IMR-90 (cell line): ENCODE data around the gene MICALL2. TPM values are rescaled to one million over a fixed set of nuclear protein-coding genes. Genes with fewer than 3 reads are reported as not detected.

Experiments used
- ATAC-seq: fragments of 200-7000 bp; cut with Tn5 transposase; 2 replicates; pipeline ENCODE4 v1.9.1; 2020; ENCODE audit warnings: low read depth, mild to moderate bottlenecking, moderate library complexity
- Bru-seq: library from RNA; stranded (reverse); fragments of 400-500 nt; gene quantifications from one replicate; lab custom pipeline; 2021; lab: Mats Ljungman, UMichigan
- BruChase-seq, 2 experiments: library from RNA; stranded (reverse); fragments of 400-500 nt; gene quantifications; one replicate each; lab custom pipeline; 2021; lab: Mats Ljungman, UMichigan
- BruUV-seq: library from RNA; stranded (reverse); fragments of 400-500 nt; replicated peaks from 2 replicates; lab custom pipeline; 2021; lab: Mats Ljungman, UMichigan
- CTCF ChIA-PET: fragments of 300-600 bp; formaldehyde crosslinking; extraction: SDS; loops from one replicate; lab custom pipeline; 2021; ENCODE audit warnings: antibody characterized with exemption; lab: Yijun Ruan, JAX
- POLR2A ChIA-PET: fragments of 300-600 bp; sonication (Branson Sonifier 250); formaldehyde crosslinking; loops from one replicate; lab custom pipeline; 2022; ENCODE audit warnings: antibody characterized with exemption; ENCODE audit not compliant: unreplicated experiment; lab: Charles Lee
- DNase-seq: peaks from one replicate; pipeline ENCODE4 v3.0.0; 2013
- H2AFZ ChIP-seq: replicated peaks from 2 replicates; pipeline ENCODE3; 2013; ENCODE audit warnings: low read length, mild to moderate bottlenecking; ENCODE audit not compliant: poor library complexity
- H2AK5ac ChIP-seq: 2 replicates; pipeline ENCODE4 v1.6.1; 2013; ENCODE audit warnings: low read depth, low read length, inconsistent platforms
- H2AK9ac ChIP-seq: replicated peaks from 2 replicates; pipeline ENCODE3; 2013; ENCODE audit warnings: mild to moderate bottlenecking, low read depth, low read length, moderate library complexity; ENCODE audit not compliant: poor library complexity
- H2BK120ac ChIP-seq: 2 replicates; pipeline ENCODE4 v1.6.1; 2013; ENCODE audit warnings: low read depth, low read length, inconsistent platforms
- H2BK15ac ChIP-seq: 3 replicates; pipeline ENCODE4 v1.6.1; 2013; ENCODE audit warnings: low read depth, low read length, inconsistent platforms
- H2BK20ac ChIP-seq: 2 replicates; pipeline ENCODE4 v1.6.1; 2013; ENCODE audit warnings: low read depth, mild to moderate bottlenecking, inconsistent platforms, low read length, moderate library complexity
- H2BK5ac ChIP-seq: 2 replicates; pipeline ENCODE4 v1.6.1; 2013; ENCODE audit warnings: mild to moderate bottlenecking, low read depth, low read length, inconsistent platforms; ENCODE audit not compliant: poor library complexity, severe bottlenecking
- H3K14ac ChIP-seq: replicated peaks from 2 replicates; pipeline ENCODE4 v1.6.1; 2013; ENCODE audit warnings: low read depth, low read length, inconsistent platforms
- H3K18ac ChIP-seq: 2 replicates; pipeline ENCODE4 v1.6.1; 2013; ENCODE audit warnings: low read depth, low read length, control low read depth
- H3K23ac ChIP-seq: 2 replicates; pipeline ENCODE4 v1.6.1; 2013; ENCODE audit warnings: low read depth, low read length, inconsistent platforms
- H3K27ac ChIP-seq: 2 replicates; pipeline ENCODE4 v1.5.1; 2013; ENCODE audit warnings: mild to moderate bottlenecking, control low read depth, low read length; ENCODE audit not compliant: insufficient read depth
- H3K27me3 ChIP-seq: 2 replicates; pipeline ENCODE4 v1.6.1; 2013; ENCODE audit warnings: low read length; ENCODE audit not compliant: control insufficient read depth, insufficient read depth
- H3K36me3 ChIP-seq: 2 replicates; pipeline ENCODE4 v1.6.1; 2013; ENCODE audit warnings: low read length, mixed read lengths; ENCODE audit not compliant: control insufficient read depth, insufficient read depth
- H3K4ac ChIP-seq: 2 replicates; pipeline ENCODE4 v1.6.1; 2013; ENCODE audit warnings: low read depth, low read length, inconsistent platforms
- H3K4me1 ChIP-seq: 2 replicates; pipeline ENCODE4 v1.6.1; 2013; ENCODE audit warnings: low read length, mixed read lengths; ENCODE audit not compliant: control insufficient read depth, insufficient read depth
- H3K4me2 ChIP-seq: 2 replicates; pipeline ENCODE4 v1.6.1; 2013; ENCODE audit warnings: low read depth, mild to moderate bottlenecking, control low read depth, low read length, moderate library complexity
- H3K4me3 ChIP-seq: 2 replicates; pipeline ENCODE4 v1.5.1; 2013; ENCODE audit warnings: low read depth, mild to moderate bottlenecking, control low read depth, low read length, moderate library complexity; ENCODE audit not compliant: insufficient read depth
- H3K56ac ChIP-seq: 2 replicates; pipeline ENCODE4 v1.6.1; 2013; ENCODE audit warnings: low read length, inconsistent platforms; ENCODE audit not compliant: insufficient read depth; ENCODE audit errors: extremely low read depth
- H3K79me1 ChIP-seq, 2 experiments: 2 replicates each; pipeline ENCODE4 v1.6.1; 2013; ENCODE audit warnings: low read length in 2 of 2, inconsistent platforms in 1 of 2, low read depth in 1 of 2
- H3K9ac ChIP-seq: 2 replicates; pipeline ENCODE4 v1.6.1; 2013; ENCODE audit warnings: low read depth, low read length, control low read depth
- H3K9me1 ChIP-seq: 2 replicates; pipeline ENCODE4 v1.6.1; 2013; ENCODE audit warnings: low read length, inconsistent platforms; ENCODE audit not compliant: insufficient read depth
- H3K9me3 ChIP-seq: 2 replicates; pipeline ENCODE4 v1.6.1; 2013; ENCODE audit warnings: low read length; ENCODE audit not compliant: control insufficient read depth, insufficient read depth
- H4K20me1 ChIP-seq: 2 replicates; pipeline ENCODE4 v1.6.1; 2013; ENCODE audit warnings: low read length, inconsistent platforms; ENCODE audit not compliant: insufficient read depth
- H4K5ac ChIP-seq: 2 replicates; pipeline ENCODE4 v1.6.1; 2013; ENCODE audit warnings: mild to moderate bottlenecking, low read depth, low read length, control low read depth
- H4K8ac ChIP-seq, 2 experiments: 2 replicates each; pipeline ENCODE4 v1.6.1; 2013; ENCODE audit warnings: low read depth in 2 of 2, low read length in 2 of 2, control low read depth in 1 of 2, inconsistent platforms in 1 of 2
- H4K91ac ChIP-seq: 2 replicates; pipeline ENCODE4 v1.6.1; 2013; ENCODE audit warnings: low read depth, low read length, inconsistent platforms; ENCODE audit not compliant: insufficient read depth
- BHLHE40 ChIP-seq: fragments of 150-350 bp; IDR thresholded peaks from 2 replicates; pipeline ENCODE4 v1.6.1; 2016; ENCODE audit warnings: mild to moderate bottlenecking, low read depth, low read length
- CHD1 ChIP-seq: IDR thresholded peaks from 2 replicates; pipeline ENCODE4 v1.6.1; 2012; ENCODE audit warnings: low read depth, low read length, improper control_type of control experiment
- FOS ChIP-seq: fragments of 150-350 bp; IDR thresholded peaks from 2 replicates; pipeline ENCODE4 v1.6.1; 2016; ENCODE audit warnings: low read depth, low read length
- MAZ ChIP-seq: IDR thresholded peaks from 2 replicates; pipeline ENCODE4 v1.6.1; 2012; ENCODE audit warnings: low read depth, mild to moderate bottlenecking, low read length, improper control_type of control experiment, moderate library complexity, borderline replicate concordance
- MXI1 ChIP-seq: IDR thresholded peaks from 2 replicates; pipeline ENCODE4 v1.6.1; 2012; ENCODE audit warnings: low read depth, mild to moderate bottlenecking, low read length, moderate library complexity, borderline replicate concordance
- NFE2L2 ChIP-seq: fragments of 150-350 bp; IDR thresholded peaks from 2 replicates; pipeline ENCODE4 v1.6.1; 2016; ENCODE audit warnings: low read depth, mild to moderate bottlenecking, low read length
- POLR2A ChIP-seq: IDR thresholded peaks from 2 replicates; pipeline ENCODE4 v1.6.1; 2012; ENCODE audit warnings: mild to moderate bottlenecking, low read depth, low read length
- RAD21 ChIP-seq: IDR thresholded peaks from 2 replicates; pipeline ENCODE4 v1.6.1; 2012; ENCODE audit warnings: low read length, improper control_type of control experiment
- RFX5 ChIP-seq: IDR thresholded peaks from 2 replicates; pipeline ENCODE4 v1.8.0; 2012; ENCODE audit warnings: low read depth, mild to moderate bottlenecking, low read length, moderate library complexity
- WGBS, 2 experiments: methylation state at CpG; one replicate each; pipeline versions ENCODE4 v1.1.5 to v1.1.7; 2013; ENCODE audit warnings: missing lambda C conversion rate in 2 of 2; ENCODE audit not compliant: insufficient read length in 1 of 2; ENCODE audit errors: extremely low coverage in 2 of 2; 5-methylcytosine and 5-hydroxymethylcytosine counted together
- dilution Hi-C: fragments of 300-500 bp; cut with HindIII; formaldehyde crosslinking; loops from one replicate; pipeline ENCODE4 v1.14.3; 2018; ENCODE audit warnings: low sequenced_read_pairs; ENCODE audit not compliant: unreplicated experiment
- in situ Hi-C: fragments of 300-500 bp; cut with MboI; formaldehyde crosslinking; loops from 3 replicates; pipeline ENCODE4 v1.14.3; 2019; ENCODE audit warnings: low sequenced_read_pairs, inconsistent platforms, mixed read lengths
- intact Hi-C: fragments of 100-400 bp; cut with micrococcal nuclease; formaldehyde crosslinking; loops from 2 replicates; pipeline ENCODE4 v1.10.0; 2022
- long read RNA-seq: library from polyadenylated mRNA; unstranded; transcript quantifications from one replicate; pipeline ENCODE4 v2.0.0, GENCODE V29; 2021; ENCODE audit not compliant: unreplicated experiment
- polyA plus RNA-seq, 3 experiments: library from polyadenylated mRNA; depleted of rRNA; stranded (reverse); fragments of >200 nt; gene quantifications; 2 replicates each; pipeline ENCODE4 v1.2.3, GENCODE V29; 2012; ENCODE audit warnings: low replicate concordance in 1 of 3
- total RNA-seq: library from RNA; depleted of rRNA; stranded (reverse); fragments of >200 nt; gene quantifications from 2 replicates; pipeline ENCODE4 v1.2.3, GENCODE V29; 2012; rRNA removed
- TF ChIP-seq, protein P1 (sequence below): fragments of 150-350 bp; IDR thresholded peaks from 2 replicates; pipeline ENCODE4 v1.6.1; 2017; ENCODE audit warnings: mild to moderate bottlenecking, antibody characterized with exemption, low read length, low read depth
- TF ChIP-seq, protein P2 (sequence below): conservative IDR thresholded peaks from 2 replicates; pipeline ENCODE4 v1.5.1; 2012; ENCODE audit warnings: mild to moderate bottlenecking, low read depth, low read length, improper control_type of control experiment

MICALL2 gene
- 6.1 and 6.6 TPM in 2 replicates for total RNA-seq
- polyA plus RNA-seq (2012; rRNA removed): 34.1 and 37.2 TPM in 2 replicates
- 14.3 and 22.8 TPM in 2 replicates for polyA plus RNA-seq (2012; cell fraction: cytosol; rRNA removed)
- 294 and 597 TPM in 2 replicates for polyA plus RNA-seq (2012; cell fraction: nucleus; rRNA removed; ENCODE audit: low replicate concordance)
- Bru-seq, nascent RNA: percentile 65 among the genes with signal in this experiment
- BruChase-seq, experiment 1, labeled RNA remaining after a 6-hour chase: percentile 87 among the genes with signal in this experiment
- percentile 89 among the genes with signal in this experiment for BruChase-seq, experiment 2, labeled RNA remaining after a 2-hour chase
- long read RNA-seq, transcript MICALL2-201 (17 exons, 3,121 nt): major isoform, 5 of 66 reads
- long read RNA-seq, partial matches to known transcripts: 33 of 66 reads
- long read RNA-seq, other reads (novel, unspliced or antisense): 26 of 66 reads

DNA sequence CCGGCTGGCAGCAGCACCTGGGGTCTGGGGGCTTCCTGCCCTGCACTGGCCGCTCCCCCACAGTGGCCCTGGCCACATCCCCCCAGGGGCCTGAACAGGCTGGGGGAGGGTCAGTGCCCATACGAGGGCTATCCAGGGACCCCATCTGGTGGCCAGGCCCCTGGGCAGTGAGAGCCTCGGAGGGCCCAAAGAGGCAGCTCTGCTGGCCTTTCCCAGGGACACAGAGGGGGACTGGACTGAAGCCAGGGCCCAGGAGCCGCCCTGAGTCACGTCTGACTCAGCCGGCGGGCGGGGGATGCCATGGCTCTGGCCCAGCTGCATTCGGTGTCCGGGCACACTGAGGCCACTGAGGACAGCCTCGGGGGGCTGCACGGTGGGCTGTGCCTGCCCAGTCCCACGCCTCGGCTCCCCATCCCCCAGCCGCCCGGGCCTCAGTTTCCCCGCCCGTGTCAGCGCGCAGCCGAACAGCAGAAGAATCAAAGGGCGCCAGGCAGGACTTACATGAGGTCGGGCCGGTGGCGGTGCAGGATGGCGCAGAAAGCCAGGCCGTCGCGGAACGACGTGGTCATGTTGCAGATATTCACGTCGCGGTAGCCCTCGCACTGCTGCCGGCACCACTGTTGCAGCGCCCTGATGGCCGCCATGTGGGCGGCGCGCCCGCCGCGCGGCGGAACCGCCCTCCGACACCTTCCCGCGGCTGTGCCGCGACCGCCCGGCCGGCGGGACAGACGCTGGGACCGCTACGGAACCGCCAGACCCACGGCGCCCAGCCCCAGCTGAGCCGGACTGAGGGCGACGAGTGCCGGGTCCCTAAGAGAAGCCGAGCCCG, at the start of gene MICALL2:
TSS of gene MICALL2 (minus strand) at position 788 of the 829 bp plus-strand sequence. CDS start at position 644, 144 bp downstream.
- BruUV-seq: no TSS peak
- POLR2A ChIA-PET: interaction anchor here (0.6 kb wide), 1 partner anchor 298 kb away, joined by 5 read pairs; no protein-coding TSS in a partner anchor
- intact Hi-C loops: no loop called here

More for the DNA sequence above, at the start of gene MICALL2:
- H2AK9ac ChIP-seq: peak within 1 kb of the TSS; percentile 100
- peaks cover 31% of the 10 kb centered on the region for H4K20me1 ChIP-seq
- peak within 1 kb of the TSS; percentile 92 for H2BK5ac ChIP-seq
- H3K36me3 ChIP-seq: no peaks in the 10 kb centered on the region
- peak within 1 kb of the TSS; percentile 85 to 88 for H4K8ac ChIP-seq
- no peaks in the 10 kb centered on the region for H3K9me3 ChIP-seq
- H4K5ac ChIP-seq: peak within 1 kb of the TSS; percentile 39
- TF ChIP-seq POLR2A (peak; percentile 98), NFE2L2 (peak; percentile 43; the same call in 1 of the 2 replicates), MXI1 (peak; percentile 68; the same call in 1 of the 2 replicates), FOS (peak; percentile 95), BHLHE40 (peak; percentile 50), RFX5 (no peak), RAD21 (no peak), MAZ (peak; percentile 76; the same call in 1 of the 2 replicates), CHD1 (0 out of 2 replicates have a peak, but pooled peaks have one; percentile 22)
- TF ChIP-seq, protein P1, sequence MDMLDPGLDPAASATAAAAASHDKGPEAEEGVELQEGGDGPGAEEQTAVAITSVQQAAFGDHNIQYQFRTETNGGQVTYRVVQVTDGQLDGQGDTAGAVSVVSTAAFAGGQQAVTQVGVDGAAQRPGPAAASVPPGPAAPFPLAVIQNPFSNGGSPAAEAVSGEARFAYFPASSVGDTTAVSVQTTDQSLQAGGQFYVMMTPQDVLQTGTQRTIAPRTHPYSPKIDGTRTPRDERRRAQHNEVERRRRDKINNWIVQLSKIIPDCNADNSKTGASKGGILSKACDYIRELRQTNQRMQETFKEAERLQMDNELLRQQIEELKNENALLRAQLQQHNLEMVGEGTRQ: no peak
- TF ChIP-seq, protein P2, sequence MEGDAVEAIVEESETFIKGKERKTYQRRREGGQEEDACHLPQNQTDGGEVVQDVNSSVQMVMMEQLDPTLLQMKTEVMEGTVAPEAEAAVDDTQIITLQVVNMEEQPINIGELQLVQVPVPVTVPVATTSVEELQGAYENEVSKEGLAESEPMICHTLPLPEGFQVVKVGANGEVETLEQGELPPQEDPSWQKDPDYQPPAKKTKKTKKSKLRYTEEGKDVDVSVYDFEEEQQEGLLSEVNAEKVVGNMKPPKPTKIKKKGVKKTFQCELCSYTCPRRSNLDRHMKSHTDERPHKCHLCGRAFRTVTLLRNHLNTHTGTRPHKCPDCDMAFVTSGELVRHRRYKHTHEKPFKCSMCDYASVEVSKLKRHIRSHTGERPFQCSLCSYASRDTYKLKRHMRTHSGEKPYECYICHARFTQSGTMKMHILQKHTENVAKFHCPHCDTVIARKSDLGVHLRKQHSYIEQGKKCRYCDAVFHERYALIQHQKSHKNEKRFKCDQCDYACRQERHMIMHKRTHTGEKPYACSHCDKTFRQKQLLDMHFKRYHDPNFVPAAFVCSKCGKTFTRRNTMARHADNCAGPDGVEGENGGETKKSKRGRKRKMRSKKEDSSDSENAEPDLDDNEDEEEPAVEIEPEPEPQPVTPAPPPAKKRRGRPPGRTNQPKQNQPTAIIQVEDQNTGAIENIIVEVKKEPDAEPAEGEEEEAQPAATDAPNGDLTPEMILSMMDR: no peak
- in situ Hi-C loops: no loop called here
- H3K4ac ChIP-seq: peak within 1 kb of the TSS; percentile 84
- dilution Hi-C loops: no loop called here
- H3K18ac ChIP-seq: peak within 1 kb of the TSS; percentile 36
- 0 out of 2 replicates have a peak within 1 kb of the TSS, but pooled peaks have one; percentile 4 for H2BK20ac ChIP-seq
- H2BK15ac ChIP-seq: peak within 1 kb of the TSS; percentile 74; the same call in 2 of the 3 replicates
- peak; percentile 22 for ATAC-seq
- H3K4me1 ChIP-seq: peaks cover 41% of the 10 kb centered on the region
- peaks cover 11% of the 10 kb centered on the region for H3K9me1 ChIP-seq
- H2AFZ ChIP-seq: peak within 1 kb of the TSS; percentile 93
- peak within 1 kb of the TSS; percentile 78 for H2BK120ac ChIP-seq
- no peaks in the 10 kb centered on the region for H3K27me3 ChIP-seq
- CTCF ChIA-PET: interaction anchor here (1.0 kb wide), 1 partner anchor 10 kb away, joined by 3 read pairs; no protein-coding TSS in a partner anchor
- peaks cover 0 to 58% of the 10 kb centered on the region in 2 experiments for H3K79me1 ChIP-seq
- H3K14ac ChIP-seq: peak within 1 kb of the TSS; percentile 89
- H3K23ac ChIP-seq: peak within 1 kb of the TSS; percentile 58; the same call in 1 of the 2 replicates
- peak; percentile 85 for DNase-seq
- peak within 1 kb of the TSS; percentile 87 for H4K91ac ChIP-seq
- peak within 1 kb of the TSS; percentile 97 for H2AK5ac ChIP-seq
- peak within 1 kb of the TSS; percentile 84 for H3K9ac ChIP-seq
- H3K4me3 ChIP-seq: peak within 1 kb of the TSS; percentile 79
- peak within 1 kb of the TSS; percentile 88 for H3K4me2 ChIP-seq
- H3K27ac ChIP-seq: peak within 1 kb of the TSS; percentile 89
- WGBS, 2 experiments: 0% methylated on average over 56 of the region's 69 CpGs; no CpG with 5 or more reads in 1 of the 2 experiments
- peak within 1 kb of the TSS; percentile 63 for H3K56ac ChIP-seq
